KMS-11 (cell line): ENCODE results near the gene IQGAP1.
"Not testable (repeated sequence)": the region's sequence is repeated elsewhere in the genome, so short reads cannot be mapped to it uniquely, and the experiment has no call there.

Experiments used
- H2AFZ ChIP-seq: fragments of 200-600 bp; sonication (generic); 2 replicates; pipeline ENCODE4 v1.6.1; 2016; ENCODE audit warnings: antibody characterized with exemption, mixed run types, low read depth
- H3K27ac ChIP-seq: fragments of 200-600 bp; sonication (generic); 2 replicates; pipeline ENCODE4 v1.6.1; 2016; ENCODE audit warnings: mild to moderate bottlenecking, mixed run types
- H3K27me3 ChIP-seq: fragments of 200-600 bp; sonication (generic); 2 replicates; pipeline ENCODE4 v1.6.1; 2017; ENCODE audit warnings: mild to moderate bottlenecking, low read depth, mixed run types, moderate library complexity; ENCODE audit not compliant: insufficient read depth
- H3K36me3 ChIP-seq: fragments of 200-600 bp; sonication (generic); 2 replicates; pipeline ENCODE4 v1.6.1; 2017; ENCODE audit warnings: mild to moderate bottlenecking, mixed run types; ENCODE audit not compliant: insufficient read depth
- H3K4me1 ChIP-seq: fragments of 200-600 bp; sonication (generic); 2 replicates; pipeline ENCODE4 v1.6.1; 2016; ENCODE audit warnings: mild to moderate bottlenecking, low read depth, mixed run types; ENCODE audit not compliant: poor library complexity, severe bottlenecking
- H3K4me2 ChIP-seq: fragments of 200-600 bp; sonication (generic); 2 replicates; pipeline ENCODE4 v1.7.0; 2016; ENCODE audit warnings: mild to moderate bottlenecking, mixed run types
- H3K4me3 ChIP-seq: fragments of 200-600 bp; sonication (generic); IDR thresholded peaks from 2 replicates; pipeline ENCODE4 v1.6.1; 2017; ENCODE audit warnings: low read depth, low read length, mixed read lengths; ENCODE audit not compliant: insufficient read depth
- H3K79me2 ChIP-seq: fragments of 200-600 bp; sonication (generic); 2 replicates; pipeline ENCODE4 v1.6.1; 2016; ENCODE audit warnings: low read depth, mixed run types; ENCODE audit not compliant: insufficient read depth
- H3K9ac ChIP-seq: fragments of 200-600 bp; sonication (generic); 2 replicates; pipeline ENCODE4 v1.6.1; 2016; ENCODE audit warnings: mild to moderate bottlenecking, mixed run types
- H4K20me1 ChIP-seq: fragments of 200-600 bp; sonication (generic); 2 replicates; pipeline ENCODE4 v1.6.1; 2016; ENCODE audit warnings: mild to moderate bottlenecking, mixed run types; ENCODE audit not compliant: insufficient read depth
- TF ChIP-seq, protein P1 (sequence below): fragments of 200-600 bp; sonication (generic); conservative IDR thresholded peaks from 2 replicates; pipeline ENCODE4 v1.6.1; 2017; ENCODE audit warnings: low read depth, mild to moderate bottlenecking, antibody characterized with exemption, low read length, moderate library complexity, mixed read lengths

Gene IQGAP1

DNA sequence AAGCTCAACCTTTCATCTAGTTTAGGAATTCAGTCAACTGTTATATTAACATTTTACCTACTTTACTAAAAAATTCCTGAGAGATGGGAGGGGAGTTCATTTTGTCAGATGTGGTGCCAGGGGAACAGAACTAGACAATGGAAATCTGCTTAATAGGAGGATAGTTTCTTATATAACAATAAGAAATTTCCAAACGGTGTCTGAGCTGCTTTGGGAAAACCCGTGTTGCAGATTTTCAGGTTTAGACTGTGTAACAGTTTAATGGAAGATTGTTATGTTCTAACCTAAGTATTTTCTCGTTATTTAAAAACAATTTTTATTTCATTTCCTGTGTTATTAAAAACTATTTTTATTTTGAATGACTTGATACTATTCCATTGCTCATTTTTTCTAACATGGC, 19.3 kb downstream of the IQGAP1 start:
- Histone ChIP-seq H3K27ac (no peak overlapping the region), H3K27me3 (no peaks in the 10 kb centered on the region), H3K9ac (no peak overlapping the region), H2AFZ (no peak overlapping the region), H4K20me1 (no peaks in the 10 kb centered on the region), H3K36me3 (no peaks in the 10 kb centered on the region), H3K4me2 (no peak overlapping the region), H3K4me1 (peaks cover 11% of the 10 kb centered on the region), H3K4me3 (no peak overlapping the region), H3K79me2 (peaks cover 59% of the 10 kb centered on the region)
- TF ChIP-seq, protein P1, sequence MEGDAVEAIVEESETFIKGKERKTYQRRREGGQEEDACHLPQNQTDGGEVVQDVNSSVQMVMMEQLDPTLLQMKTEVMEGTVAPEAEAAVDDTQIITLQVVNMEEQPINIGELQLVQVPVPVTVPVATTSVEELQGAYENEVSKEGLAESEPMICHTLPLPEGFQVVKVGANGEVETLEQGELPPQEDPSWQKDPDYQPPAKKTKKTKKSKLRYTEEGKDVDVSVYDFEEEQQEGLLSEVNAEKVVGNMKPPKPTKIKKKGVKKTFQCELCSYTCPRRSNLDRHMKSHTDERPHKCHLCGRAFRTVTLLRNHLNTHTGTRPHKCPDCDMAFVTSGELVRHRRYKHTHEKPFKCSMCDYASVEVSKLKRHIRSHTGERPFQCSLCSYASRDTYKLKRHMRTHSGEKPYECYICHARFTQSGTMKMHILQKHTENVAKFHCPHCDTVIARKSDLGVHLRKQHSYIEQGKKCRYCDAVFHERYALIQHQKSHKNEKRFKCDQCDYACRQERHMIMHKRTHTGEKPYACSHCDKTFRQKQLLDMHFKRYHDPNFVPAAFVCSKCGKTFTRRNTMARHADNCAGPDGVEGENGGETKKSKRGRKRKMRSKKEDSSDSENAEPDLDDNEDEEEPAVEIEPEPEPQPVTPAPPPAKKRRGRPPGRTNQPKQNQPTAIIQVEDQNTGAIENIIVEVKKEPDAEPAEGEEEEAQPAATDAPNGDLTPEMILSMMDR, result no peak

- H3K4me1 ChIP-seq, result peaks cover 8% of the 10 kb centered on the region
- H4K20me1 ChIP-seq, result no peaks in the 10 kb centered on the region
- H3K9ac ChIP-seq, result no peak overlapping the region
- no peak overlapping the region for H3K4me2 ChIP-seq
- TF ChIP-seq, protein P1, result no peak
- no peak overlapping the region for H3K4me3 ChIP-seq
- no peaks in the 10 kb centered on the region for H3K27me3 ChIP-seq
- H3K27ac ChIP-seq, result no peak overlapping the region
- peaks cover 55% of the 10 kb centered on the region for H3K79me2 ChIP-seq
- H3K36me3 ChIP-seq, result no peaks in the 10 kb centered on the region
- H2AFZ ChIP-seq, result no peak overlapping the region
Observed at GRCh38 chr15:90407871-90408317, 19.9 kb downstream of the IQGAP1 start.

- Histone ChIP-seq H3K4me2 (no peak overlapping the region), H3K27me3 (no peaks in the 10 kb centered on the region), H3K4me1 (peaks cover 8% of the 10 kb centered on the region), H2AFZ (no peak overlapping the region), H4K20me1 (no peaks in the 10 kb centered on the region), H3K27ac (no peak overlapping the region), H3K36me3 (no peaks in the 10 kb centered on the region), H3K4me3 (no peak overlapping the region), H3K79me2 (peaks cover 48% of the 10 kb centered on the region), H3K9ac (no peak overlapping the region)
- TF ChIP-seq, protein P1, result no peak
Observed at GRCh38 chr15:90408657-90409056, 20.6 kb downstream of the IQGAP1 start.

DNA sequence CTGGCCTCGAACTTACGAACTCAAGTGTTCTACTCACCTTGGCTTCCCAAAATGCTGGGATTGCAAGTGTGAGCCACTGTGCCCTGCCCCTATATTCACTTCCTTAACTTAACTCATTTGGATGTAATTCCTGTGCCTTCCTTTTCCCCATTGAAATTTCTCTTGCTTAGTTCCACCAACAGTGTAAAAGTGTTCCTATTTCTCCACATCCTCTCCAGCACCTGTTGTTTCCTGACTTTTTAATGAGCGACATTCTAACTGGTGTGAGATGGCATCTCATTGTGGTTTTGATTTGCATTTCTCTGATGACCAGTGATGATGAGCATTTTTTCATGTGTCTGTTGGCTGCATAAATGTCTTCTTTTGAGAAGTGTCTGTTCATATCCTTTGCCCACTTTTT, 21.5 kb downstream of the IQGAP1 start:
- H3K36me3 ChIP-seq, H3K4me1 ChIP-seq, H3K9ac ChIP-seq, H3K4me3 ChIP-seq, H4K20me1 ChIP-seq, H3K27me3 ChIP-seq, H2AFZ ChIP-seq, H3K27ac ChIP-seq, H3K4me2 ChIP-seq: not testable (repeated sequence)
- peaks cover 42% of the 10 kb centered on the region for H3K79me2 ChIP-seq

- H3K27ac ChIP-seq, H2AFZ ChIP-seq, H3K4me2 ChIP-seq, H3K4me1 ChIP-seq, H3K27me3 ChIP-seq, H3K4me3 ChIP-seq, H4K20me1 ChIP-seq, H3K9ac ChIP-seq, H3K36me3 ChIP-seq: not testable (repeated sequence)
- H3K79me2 ChIP-seq, result peaks cover 42% of the 10 kb centered on the region
Observed at GRCh38 chr15:90410316-90410715, 22.3 kb downstream of the IQGAP1 start.
